Activated CD4-positive, alpha-beta T cell treated with anti-CD3 and anti-CD28 coated beads for 36 hours (primary cell): Measurements from ENCODE around the gene NR1I2. TPM values are rescaled to one million over a fixed set of nuclear protein-coding genes. Genes with fewer than 3 reads are reported as not detected.

Experiments
- ATAC-seq: fragments of 200-7000 bp; cut with Tn5 transposase; one replicate; pipeline ENCODE4 v1.10.0; 2021; ENCODE audit warnings: mild to moderate bottlenecking, moderate library complexity
- CTCF ChIA-PET: fragments of 350-600 bp; sonication (Branson Sonifier 250); formaldehyde crosslinking; loops from one replicate; lab custom pipeline; 2021; ENCODE audit warnings: antibody characterized with exemption; lab: Charles Lee
- POLR2A ChIA-PET: fragments of 350-600 bp; sonication (Branson Sonifier 250); formaldehyde crosslinking; loops from one replicate; lab custom pipeline; 2021; ENCODE audit warnings: antibody characterized with exemption, inconsistent platforms; lab: Charles Lee
- DNase-seq: peaks from one replicate; pipeline ENCODE4 v3.0.0-alpha.2; 2020
- H3K27ac Mint-ChIP-seq: one replicate; pipeline ENCODE4 v1.8.0; 2021; ENCODE audit warnings: mixed read lengths
- H3K27me3 Mint-ChIP-seq: one replicate; pipeline ENCODE4 v1.8.0; 2021; ENCODE audit warnings: mixed read lengths
- H3K36me3 Mint-ChIP-seq: one replicate; pipeline ENCODE4 v1.8.0; 2021; ENCODE audit warnings: low read depth, mixed read lengths
- H3K4me1 Mint-ChIP-seq: one replicate; pipeline ENCODE4 v1.8.0; 2021; ENCODE audit warnings: mixed read lengths
- H3K4me3 Mint-ChIP-seq: one replicate; pipeline ENCODE4 v1.8.0; 2021; ENCODE audit warnings: mild to moderate bottlenecking, moderate library complexity, mixed read lengths
- H3K9me3 Mint-ChIP-seq: one replicate; pipeline ENCODE4 v1.8.0; 2021; ENCODE audit warnings: low read depth, mixed read lengths
- intact Hi-C, 2 experiments: fragments of 100-400 bp; cut with DNase I in 1 of 2; cut with micrococcal nuclease in 1 of 2; formaldehyde crosslinking; loops; one replicate each; pipeline versions ENCODE4 v1.14.2 to v1.15.1; 2022 to 2024; cut with DNase I, micrococcal nuclease
- total RNA-seq, 2 experiments: library from RNA; stranded (reverse); gene quantifications; one replicate each; pipeline ENCODE4 v1.2.3, GENCODE V29; 2021

The NR1I2 gene
- total RNA-seq, 2 experiments from 2014 or later = 0.27 to 0.40 TPM

DNA sequence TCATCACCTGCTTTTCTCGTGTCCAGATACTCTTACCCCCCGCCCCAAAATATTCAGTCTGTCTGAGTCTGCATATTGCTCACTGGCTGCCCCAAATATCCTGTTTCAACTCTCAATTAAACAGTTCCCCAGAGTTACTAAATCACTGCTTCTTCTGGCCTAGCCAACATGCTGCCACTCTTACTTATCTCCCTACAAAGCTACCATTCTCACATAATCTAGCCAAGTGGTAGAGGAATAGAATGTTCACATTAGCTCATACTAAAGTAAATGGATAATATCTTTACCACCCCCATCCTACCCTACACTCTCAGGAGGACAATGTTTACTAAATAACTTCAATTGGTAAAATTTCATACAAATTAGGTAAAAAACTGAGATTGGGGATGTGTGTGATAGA is 77.8 kb downstream of the NR1I2 start:
- Mint-ChIP-seq H3K36me3 (peaks cover 66% of the 10 kb centered on the region), H3K4me3 (no peak overlapping the region), H3K27me3 (no peaks in the 10 kb centered on the region), H3K9me3 (peaks cover 4% of the 10 kb centered on the region), H3K27ac (no peak overlapping the region), H3K4me1 (peaks cover 9% of the 10 kb centered on the region)
- ChIA-PET POLR2A (no interaction called here), CTCF (interaction anchor here (1.4 to 1.9 kb wide), 2 partner anchors 32 to 51 kb away, joined by 4 read pairs; no protein-coding TSS in a partner anchor)
- intact Hi-C loops = no loop called here
- no peak for ATAC-seq
- no peak for DNase-seq

DNA sequence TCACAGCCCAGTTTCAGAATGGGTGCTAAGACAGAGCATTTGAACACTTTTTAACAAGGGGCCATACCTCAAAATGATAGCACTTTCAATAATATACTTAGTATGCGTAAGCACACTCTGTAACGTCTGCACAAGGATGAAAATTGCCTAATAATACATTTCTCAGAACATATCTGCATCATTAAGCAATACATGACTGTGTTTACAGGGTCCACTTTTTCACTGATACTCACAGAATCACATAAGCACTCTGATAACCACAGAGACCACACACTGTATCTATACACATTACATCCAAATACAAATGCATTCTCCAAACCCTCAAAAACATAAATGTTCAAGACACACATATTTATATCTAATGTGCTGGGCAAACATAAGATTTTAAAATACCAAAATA is 79.8 kb downstream of the NR1I2 start:
- Mint-ChIP-seq H3K4me1 (peaks cover 9% of the 10 kb centered on the region), H3K9me3 (peaks cover 4% of the 10 kb centered on the region), H3K4me3 (no peak overlapping the region), H3K27ac (no peak overlapping the region), H3K36me3 (peaks cover 53% of the 10 kb centered on the region), H3K27me3 (no peaks in the 10 kb centered on the region)
- ATAC-seq (no peak), DNase-seq (no peak)
- POLR2A ChIA-PET = no interaction called here
- CTCF ChIA-PET = no interaction called here
- intact Hi-C loops = no loop called here

GRCh38 chr3:119862616-119863015 is 80.7 kb downstream of the NR1I2 start:
- Mint-ChIP-seq H3K4me3 (no peak overlapping the region), H3K27ac (no peak overlapping the region), H3K9me3 (peaks cover 4% of the 10 kb centered on the region), H3K27me3 (no peaks in the 10 kb centered on the region), H3K36me3 (peaks cover 48% of the 10 kb centered on the region), H3K4me1 (peaks cover 4% of the 10 kb centered on the region)
- peak; percentile 6 for DNase-seq
- peak; percentile 49 for ATAC-seq
- ChIA-PET POLR2A (no interaction called here), CTCF (interaction anchor here (0.7 kb wide), 1 partner anchor 18 kb away, joined by 3 read pairs; no protein-coding TSS in a partner anchor)
- intact Hi-C loops = no loop called here

- ATAC-seq (no peak), DNase-seq (no peak)
- ChIA-PET POLR2A (no interaction called here), CTCF (interaction anchor here (1.2 kb wide), 1 partner anchor 33 kb away, joined by 3 read pairs; no protein-coding TSS in a partner anchor)
- Mint-ChIP-seq H3K27ac (no peak overlapping the region), H3K27me3 (no peaks in the 10 kb centered on the region), H3K4me1 (peaks cover 2% of the 10 kb centered on the region), H3K4me3 (no peak overlapping the region), H3K9me3 (no peaks in the 10 kb centered on the region), H3K36me3 (peaks cover 40% of the 10 kb centered on the region)
- intact Hi-C loops = no loop called here
Observed at GRCh38 chr3:119864476-119864875, 82.6 kb downstream of the NR1I2 start.

Other genes with a start within 250 kb of the NR1I2 start
- 1 to 10 TPM in 1 of 2 experiments, under 1 TPM in 1; 0.74 to 1.2 TPM for gene CD80, start 222.5 kb upstream of the NR1I2 start, total RNA-seq
- 1 to 10 TPM; 2.5 to 3.5 TPM for gene ADPRH, start 202.6 kb upstream of the NR1I2 start, total RNA-seq
- gene PLA1A, start 184.2 kb upstream of the NR1I2 start, total RNA-seq = not detected
- gene POPDC2, start 121.5 kb upstream of the NR1I2 start, total RNA-seq = 1 to 10 TPM; 1.4 to 1.7 TPM
- 10 to 100 TPM; 69.5 to 82.8 TPM for gene COX17, start 104.7 kb upstream of the NR1I2 start, total RNA-seq
- gene CFAP91, start 79.1 kb upstream of the NR1I2 start, total RNA-seq = under 1 TPM; 0.25 to 0.67 TPM